HG02588 (cell line): ENCODE results near the gene SEMA4D.
A peak's percentile ranks its signal among the peaks of the same experiment; 100 is the strongest.

ENCODE experiments used
- ATAC-seq: cut with Tn5 transposase; IDR thresholded peaks from one replicate; pipeline ENCODE4 v1.9.1; 2021; ENCODE audit warnings: mild to moderate bottlenecking, moderate library complexity; ENCODE audit not compliant: unreplicated experiment

SEMA4D gene

DNA sequence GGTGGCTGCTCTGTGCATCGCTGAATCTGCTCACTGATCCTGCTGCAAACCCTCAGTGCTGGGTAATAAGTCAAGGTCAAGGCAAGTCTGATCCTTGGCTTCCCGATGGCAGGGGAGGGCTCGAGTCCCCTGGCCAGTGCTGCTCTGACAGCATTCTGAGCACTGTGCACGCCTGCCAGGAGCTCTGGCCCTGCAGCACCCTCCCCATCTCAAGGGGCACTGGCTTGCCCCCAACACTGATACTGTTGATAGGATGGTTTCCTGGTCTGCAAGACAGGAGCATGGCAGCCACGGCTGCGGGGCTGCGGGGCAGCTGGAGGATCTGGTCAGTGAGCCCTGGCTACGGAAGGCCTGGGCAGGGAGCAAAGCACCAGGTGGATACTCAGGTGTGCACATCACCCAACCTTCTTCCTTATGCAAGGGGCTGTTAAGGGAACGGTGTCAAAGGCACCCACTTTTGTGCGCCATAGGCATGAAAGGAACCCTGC lies 107.8 kb downstream of the SEMA4D start:
- ATAC-seq, result no peak

DNA sequence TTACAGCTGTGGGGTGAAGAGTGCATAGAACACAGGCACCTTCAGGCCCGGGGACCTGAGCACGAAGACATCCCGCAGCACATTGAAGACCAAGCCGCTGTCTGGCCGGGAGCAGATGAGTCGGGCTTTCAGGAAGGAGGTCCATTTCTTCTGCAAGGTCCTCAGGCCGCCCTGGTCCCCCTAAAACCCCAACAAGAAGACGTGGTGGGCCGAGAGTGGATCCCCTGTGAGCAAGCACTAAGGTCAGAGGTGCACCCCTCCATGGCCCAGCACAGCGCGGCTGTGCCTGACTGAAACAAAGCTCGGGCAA lies 109.1 kb downstream of the SEMA4D start:
- ATAC-seq, result no peak

DNA sequence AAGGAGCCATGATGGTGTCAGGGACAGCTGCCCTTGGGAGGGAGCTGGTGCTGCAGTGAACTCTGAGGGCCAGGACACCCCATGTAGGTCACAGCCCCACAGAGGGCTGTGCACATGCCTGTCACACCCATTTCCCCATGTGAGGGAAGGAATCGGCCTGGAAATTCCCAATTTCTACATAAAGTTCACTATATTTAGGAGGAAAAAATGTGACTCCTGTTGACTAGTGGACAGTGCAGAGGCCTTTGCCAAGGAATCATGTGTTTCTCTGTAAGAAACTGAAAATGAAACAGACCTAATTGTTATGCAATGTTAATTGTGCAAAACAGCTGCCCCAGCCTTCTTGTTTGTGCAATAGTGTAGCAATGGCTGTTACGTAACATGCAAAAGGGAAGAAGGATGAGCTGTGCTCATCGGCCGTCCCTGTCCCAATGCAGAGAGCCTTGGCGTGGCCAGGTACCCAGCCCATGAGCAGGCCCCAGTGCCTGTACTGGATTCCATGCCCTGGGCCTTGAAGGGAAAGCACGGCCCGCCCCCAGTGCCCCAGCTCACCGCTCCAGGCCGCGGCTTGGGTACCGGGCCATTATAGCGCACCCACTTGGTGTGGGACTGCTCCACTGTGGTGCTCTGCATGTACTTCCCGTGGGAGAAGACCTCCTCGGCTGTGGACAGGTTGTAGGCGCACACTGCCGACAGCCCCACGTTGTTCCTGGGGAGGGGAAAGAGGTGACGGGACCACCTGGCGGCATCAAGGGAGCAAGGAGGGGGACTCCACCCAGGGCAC lies 109.6 kb downstream of the SEMA4D start:
- no peak for ATAC-seq

DNA sequence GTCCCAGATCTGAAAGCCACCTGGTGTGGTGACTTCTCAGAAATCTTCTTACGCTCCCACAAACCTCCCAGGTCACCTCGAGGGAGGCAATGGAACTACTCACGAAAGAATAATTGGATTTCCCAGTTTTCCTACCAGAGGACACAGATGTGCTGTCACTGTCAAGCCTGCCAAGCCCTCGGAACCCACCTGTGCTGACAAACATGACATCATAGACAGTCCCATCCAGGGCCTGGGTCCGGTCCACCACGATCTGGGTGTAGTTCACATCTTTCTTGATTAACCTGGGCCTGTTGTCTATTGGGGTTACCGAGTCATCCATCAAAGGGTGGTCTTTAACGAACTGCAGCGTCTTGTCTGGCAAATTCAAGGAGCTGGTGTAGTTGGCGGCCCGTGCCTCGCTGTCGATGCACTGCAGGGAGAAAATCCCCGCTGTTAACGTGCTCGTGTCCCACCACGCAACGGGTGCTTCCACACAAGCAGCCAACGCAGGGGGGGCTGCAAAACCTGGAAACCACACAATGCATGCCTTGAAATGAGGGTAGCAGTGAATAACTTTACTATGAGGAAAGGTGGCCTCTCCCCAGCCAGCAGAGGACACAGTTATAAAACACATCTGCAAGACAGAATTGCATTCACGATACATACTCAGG lies 110.6 kb downstream of the SEMA4D start:
- no peak for ATAC-seq

DNA sequence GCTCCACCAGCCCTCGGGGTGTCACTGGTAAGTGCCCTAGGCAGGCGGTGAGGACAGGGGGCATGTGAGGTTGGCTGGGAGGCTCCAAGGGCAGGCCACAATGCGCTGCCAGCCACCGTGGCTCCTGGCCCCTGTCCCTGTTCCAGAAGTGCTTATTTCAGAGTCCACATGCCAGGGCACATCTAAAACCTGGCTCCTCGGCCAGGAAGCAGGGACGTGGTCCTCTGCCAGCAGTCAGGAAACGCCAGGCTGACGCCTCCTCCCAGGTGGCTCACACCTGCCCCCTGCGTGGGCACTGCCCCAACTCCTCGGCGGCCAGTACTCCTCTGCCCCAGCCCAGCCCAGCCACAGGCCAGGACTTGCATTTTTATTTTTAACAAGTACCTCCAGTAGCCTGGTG lies 111.1 kb downstream of the SEMA4D start:
- ATAC-seq, result no peak

DNA sequence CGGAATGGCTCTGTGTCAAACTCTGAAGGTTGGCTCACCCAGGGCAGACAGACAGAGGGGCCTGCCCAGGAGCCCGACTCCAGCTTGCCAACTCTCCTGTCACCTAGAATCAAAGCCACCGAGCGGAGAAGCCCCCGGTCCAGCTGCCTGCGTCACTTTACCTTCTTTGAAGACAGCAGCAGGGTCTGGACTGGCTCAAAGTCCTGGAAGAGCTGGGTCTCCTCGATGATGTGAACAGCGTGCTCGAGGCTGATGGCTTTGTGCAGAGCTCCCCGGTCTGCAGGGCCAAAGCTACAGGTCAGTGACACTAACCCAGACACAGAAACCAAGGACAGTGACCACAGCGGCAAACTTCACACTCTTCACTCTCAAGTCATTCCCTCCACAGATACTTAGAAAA lies 111.7 kb downstream of the SEMA4D start:
- ATAC-seq, result no peak

DNA sequence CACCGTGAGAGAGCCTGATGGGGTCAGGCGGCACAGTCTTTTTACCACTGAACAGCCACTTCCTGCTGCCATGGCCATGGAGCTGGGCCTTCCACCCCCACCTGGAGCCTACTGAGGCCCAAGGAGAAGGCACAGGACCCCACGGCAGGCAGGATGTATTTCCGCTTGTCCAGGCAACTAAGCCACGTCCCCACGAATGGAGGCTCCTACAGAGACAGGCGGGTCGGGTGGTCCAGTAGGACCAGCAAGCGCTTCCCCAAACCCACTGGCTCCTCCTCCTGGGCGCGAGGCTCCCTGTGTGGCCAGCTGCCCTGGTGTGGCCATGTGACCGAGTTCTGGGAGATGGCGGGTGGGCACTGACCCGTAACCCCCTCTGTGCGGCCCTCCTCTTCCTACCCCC lies 113.1 kb downstream of the SEMA4D start:
- ATAC-seq, result no peak

DNA sequence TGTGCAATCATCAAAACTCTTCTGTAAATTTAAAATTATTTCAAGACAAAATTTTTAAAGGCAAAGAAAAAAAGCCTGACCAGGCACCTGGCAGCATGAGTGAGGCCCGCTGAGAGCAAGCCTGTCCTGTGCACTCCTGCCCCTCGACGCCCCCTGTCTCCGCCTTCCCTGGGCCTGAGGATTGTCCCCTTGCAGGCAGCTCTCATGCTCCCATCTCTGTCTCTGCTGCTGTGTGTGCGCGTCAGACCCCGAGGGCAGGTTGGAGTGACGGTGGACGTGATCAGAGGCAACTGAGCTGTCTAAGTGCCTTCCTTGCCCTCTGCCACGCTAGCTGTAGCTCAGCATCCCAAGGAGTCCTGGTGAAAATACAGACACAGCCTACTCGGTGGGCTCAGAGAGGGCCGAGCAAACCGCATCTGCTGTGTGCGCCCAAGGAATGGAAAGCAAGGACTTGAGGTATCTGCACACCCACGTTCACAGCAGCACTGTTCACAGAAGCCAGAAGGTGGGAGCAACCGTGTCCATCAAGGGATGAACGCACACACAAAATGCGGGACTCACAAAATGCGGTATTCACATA lies 114.1 kb downstream of the SEMA4D start:
- no peak for ATAC-seq

DNA sequence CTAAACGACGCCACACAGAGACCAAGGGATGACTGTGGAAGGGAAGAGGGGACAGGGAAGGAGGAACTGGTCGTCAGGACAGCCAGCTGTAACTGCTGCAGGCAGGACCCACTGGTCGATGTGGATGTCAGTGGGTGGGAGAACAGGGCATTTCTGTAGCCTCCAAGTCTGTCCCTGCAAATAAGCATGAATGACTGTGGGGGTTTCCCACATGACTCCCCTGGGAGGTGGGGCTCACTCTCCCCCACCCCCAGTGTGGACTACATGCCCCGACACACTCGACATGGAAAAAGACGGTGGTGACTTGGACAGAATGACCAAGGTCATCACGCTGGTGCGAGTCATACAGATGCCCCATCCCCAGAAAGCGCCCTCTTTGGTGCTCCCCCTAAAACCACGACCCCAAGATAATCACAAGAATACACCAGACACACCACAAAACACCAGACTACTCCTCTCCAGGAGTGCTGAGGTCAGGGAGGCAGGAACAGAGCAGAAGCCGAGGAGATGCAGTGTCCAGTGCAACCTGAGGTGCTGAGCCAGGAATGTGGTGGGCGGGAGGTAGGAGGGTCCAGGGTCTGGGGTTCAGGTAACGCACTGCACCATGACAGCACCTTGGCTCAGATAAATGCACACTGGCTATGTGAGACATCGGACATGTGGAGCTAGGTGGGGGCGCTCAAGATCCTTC lies 114.7 kb downstream of the SEMA4D start:
- ATAC-seq, result no peak

DNA sequence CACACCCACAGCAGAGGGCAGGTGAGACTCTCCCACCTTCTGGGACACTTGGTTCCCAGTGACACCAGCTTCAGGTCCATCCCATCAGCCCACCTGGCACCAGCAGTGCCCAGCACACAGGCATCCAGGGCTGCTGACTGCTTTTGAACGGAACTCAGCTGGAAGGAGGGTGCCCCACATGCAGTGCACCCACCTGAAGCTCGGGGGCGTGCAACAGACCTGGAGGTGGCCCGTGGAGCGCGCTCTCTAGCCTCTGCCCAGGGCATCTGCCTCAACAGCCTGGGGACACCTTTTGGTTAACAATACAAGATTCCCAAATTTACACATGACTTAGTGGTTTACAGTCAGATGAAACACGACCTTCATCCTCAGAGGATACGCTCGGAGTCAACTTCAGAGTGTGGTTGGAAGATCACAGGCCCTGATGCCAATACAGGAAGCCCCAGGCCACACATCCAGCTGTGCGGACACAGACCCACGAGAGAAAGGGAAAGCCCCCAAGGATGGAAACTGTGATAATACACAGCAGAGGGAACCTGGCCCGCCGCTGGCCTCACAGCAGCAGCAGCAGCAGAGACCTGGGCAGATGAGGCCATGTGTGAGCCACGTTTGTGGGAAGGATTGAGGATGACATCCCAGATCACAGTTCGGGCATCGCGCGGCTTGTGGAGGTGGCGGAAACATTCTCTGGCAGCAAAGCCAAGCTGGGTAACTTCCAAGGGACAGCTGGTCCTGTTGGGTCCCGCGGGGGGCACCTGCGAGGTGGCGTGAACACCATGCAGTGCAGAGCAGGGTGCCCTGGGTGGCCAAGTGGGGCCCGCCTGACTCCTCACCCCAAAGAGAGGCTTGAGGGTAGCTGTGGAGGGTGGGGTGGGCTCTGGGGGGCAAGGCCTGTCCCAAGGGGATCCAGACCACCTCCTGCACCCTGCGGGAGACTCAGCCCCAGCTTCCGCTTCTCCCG lies 115.6 kb downstream of the SEMA4D start:
- no peak for ATAC-seq

DNA sequence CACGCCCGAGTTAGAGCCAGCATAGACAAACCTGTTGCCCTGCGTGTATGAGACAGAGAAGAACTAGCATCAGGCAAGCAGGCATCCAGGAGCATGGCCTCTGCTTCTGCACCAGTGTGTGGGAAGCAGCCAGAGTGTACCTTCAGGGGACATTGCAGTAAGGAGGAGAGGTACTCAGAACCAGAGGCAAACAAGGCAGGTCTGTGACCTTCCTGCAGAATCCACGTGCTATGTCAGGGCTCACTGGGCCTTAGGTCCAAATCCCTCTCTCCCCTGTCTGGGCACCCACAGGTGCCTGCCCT lies 116.7 kb downstream of the SEMA4D start:
- no peak for ATAC-seq

DNA sequence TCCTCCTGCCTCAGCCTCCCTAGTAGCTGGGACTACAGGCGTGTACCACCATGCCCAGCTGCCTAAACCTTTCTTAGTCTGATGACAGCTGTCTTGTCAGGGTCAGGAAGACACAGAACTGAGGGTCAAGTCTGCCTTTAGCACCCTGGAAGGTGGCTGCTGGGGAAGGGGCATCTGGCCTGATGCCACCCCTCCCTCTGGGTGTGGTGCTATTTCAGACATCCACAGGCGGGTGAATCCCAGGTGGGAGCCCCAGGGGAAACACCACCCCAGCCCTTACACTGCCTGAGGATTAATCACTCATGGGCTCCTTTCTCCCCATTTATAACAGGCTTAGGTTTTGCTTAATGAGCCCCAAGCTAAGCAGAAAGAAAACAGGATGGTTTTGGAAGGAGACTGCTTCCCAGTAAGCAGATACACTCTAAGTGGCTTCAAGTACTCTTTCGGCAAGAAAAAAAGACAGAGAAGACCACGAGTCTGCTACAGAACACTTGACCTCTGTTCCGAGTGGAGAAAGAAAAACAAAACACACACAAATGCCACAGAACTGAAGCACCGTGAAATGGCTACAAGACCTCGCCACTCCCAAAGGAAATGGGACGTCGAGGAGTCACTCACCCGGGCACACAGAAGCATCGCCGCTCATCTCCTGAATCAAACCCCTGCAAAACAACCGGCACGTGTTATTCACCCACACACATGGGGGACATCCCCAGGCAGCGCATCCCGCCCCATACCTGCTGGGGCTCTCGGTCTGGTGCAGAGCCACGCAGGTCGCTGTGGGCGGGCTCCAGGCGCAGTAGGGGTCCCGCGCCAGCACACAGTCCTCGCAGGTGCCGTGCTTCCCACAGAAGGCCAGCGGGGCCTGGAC lies 117.2 kb downstream of the SEMA4D start:
- no peak for ATAC-seq

DNA sequence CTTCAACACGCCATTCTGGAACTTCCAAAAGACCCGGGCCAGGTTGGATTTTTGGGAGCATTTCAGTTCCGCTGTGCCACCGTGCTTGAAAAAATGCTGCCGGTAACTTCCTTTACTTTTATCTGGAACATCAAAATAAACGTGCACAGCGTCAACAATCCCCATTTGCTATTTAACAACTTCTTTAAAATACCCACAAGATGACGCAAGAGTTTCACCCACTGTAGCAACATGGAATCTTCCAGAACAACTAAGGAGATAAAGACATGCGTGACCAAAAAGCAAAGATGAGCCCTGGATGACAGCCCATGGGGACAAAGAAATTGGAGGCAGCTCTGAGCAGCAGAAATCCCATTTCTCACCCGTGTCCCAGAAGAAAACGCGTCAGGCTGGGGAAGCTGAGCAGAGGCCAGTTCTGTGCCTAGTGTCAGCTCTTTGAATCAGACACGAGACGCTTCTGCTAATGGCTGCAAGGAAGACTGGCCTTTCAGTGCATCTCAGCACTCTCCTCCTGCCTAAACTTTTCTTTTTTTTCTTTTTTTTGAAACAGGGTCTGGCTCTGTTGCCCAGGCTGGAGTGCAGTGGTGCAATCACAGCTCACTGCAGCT lies 118.3 kb downstream of the SEMA4D start:
- no peak for ATAC-seq

DNA sequence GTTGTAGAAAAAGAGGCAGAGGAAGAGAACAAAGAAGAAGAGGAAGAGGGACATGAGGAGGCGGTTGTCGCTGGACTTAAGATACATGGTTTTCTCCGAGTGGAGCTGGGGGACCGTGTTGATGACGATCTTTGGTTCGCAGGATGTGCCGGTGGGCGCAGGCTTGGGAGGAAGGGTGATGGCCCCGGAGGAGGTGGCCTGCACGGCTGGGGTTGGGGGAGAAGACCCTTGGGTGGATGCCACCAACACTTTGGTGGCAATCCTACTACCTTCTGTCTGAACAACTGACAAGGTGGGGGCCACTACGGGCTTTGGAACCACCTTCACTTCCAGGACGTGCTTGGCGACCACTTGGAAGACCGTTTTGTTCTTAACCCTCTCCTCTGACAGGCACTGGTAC lies 118.9 kb downstream of the SEMA4D start:
- no peak for ATAC-seq

DNA sequence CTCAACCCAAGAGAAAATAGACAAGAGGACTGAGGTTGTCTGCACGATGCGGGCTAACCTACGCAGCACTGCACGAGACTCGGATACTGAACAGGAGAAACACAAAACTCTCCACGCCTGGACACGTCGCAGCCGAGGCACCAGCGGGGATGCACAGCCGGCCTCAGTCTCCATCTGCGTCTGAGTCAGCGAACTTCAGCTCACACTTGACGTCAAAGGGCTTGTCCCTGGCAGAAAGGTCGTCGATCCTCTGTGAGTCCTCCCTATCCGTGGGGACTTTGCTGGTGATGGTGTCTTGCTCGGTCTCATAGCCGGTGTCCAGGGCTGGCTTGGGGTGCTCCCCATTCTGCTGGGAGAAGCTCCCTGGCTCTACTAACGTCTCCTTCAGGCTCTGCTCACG lies 119.4 kb downstream of the SEMA4D start:
- no peak for ATAC-seq

DNA sequence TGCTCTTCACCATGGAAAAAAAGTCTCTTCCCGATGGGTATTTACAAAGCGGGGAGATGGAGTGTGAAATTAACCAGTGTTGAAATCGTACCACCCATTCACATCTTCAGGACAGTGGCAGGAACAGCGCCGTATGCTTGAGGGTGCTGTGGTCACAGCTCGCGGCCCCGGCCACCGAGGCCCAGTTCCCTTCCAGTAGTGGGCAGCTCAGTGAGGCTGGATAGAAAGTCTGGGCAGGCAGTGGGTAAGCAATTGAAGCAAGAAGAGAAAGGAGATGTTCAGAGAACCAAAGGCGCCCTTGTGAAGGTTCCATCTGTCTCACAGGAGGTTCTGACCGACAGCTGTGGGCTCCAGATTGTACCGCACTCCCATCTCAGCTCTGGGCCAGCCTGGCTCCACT lies 120.5 kb downstream of the SEMA4D start:
- ATAC-seq, result no peak

DNA sequence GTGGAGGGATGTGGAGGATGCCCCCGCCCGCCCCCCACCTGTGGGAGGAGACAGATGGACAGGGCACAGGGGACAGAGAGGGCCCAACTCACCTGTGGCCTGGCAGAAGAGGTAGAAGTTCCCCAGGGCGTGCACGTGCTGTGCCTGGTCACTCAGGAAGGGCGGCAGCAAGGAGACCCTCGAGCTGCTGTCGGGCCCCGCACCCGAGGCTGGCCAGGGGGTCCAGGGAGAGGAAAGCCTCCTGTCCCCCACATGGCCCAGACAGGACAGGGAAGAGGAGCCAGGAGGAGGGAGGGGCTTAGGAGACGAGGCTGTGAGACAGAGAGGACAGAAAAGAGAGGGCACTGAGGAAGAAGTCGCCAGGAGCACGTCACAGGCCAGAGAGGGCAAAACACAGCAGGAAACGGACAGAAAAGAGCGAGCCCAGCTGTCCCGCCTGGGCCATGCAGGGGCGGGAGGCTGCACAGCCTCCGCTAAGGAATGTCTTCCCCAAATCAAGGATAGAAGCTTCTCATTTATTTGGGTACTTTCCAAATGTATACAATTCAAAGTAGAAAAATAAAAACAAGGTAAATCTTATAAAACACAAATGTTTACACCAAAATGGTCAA lies 121.1 kb downstream of the SEMA4D start:
- no peak for ATAC-seq

DNA sequence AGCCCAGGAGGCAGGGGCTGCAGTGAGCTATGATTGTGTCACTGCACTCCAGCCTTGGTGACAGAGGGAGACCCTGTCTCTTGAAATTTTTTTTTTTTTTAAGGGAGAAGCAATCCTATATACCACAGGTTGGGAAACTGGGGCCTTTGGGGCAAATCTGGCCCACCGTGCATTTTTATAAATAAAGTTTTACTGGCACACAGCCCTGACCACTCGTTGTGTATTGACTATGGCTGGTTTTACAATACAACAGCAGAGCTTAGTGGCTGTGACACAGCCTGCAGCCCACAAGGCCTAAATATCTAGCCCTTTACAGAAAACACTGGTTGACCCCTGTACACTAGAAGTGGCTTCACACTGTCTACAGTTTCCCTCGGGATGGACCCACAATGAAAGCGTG lies 121.6 kb downstream of the SEMA4D start:
- ATAC-seq, result no peak

DNA sequence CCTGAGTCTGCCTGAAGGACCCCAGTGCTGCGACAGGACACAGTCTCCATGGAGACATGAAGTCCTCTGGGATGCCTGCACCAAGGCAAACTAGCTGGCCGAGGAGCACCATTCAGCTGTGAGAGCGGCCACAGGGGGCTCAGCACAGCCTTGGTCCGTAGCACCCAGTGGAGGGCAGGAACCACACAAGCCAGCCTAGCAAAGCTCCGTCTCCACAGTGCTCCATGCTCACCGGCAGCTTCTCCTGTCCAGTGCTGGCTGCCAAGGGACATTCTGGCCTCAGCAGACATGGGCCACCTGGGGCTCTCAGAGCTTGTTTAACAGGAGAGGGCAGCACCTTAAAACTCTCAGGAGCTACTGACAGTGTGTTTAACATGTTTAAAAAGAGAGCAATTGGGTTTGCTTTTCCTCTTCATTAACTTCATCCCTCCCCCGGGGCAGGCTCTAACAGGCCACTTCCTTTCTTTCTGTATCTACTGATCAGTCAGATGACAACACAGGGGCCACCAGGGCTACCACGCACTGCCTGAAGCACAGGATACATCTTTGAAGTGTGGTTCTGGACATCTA lies 122.6 kb downstream of the SEMA4D start:
- ATAC-seq, result peak; percentile 46
